PC-9 (cell line): ENCODE results near the gene SH3GL1.

Experiments used
- CTCF ChIP-seq: fragments of 200-600 bp; sonication (generic); conservative IDR thresholded peaks from 2 replicates; pipeline ENCODE4 v1.6.1; 2017; ENCODE audit warnings: mixed run types, antibody characterized with exemption, mild to moderate bottlenecking, moderate library complexity
- EZH2 ChIP-seq: fragments of 200-600 bp; sonication (generic); IDR thresholded peaks from 2 replicates; pipeline ENCODE4 v1.8.0; 2017; ENCODE audit warnings: antibody characterized with exemption, low read depth

GRCh38 chr19:4423416-4424126 is 23.2 kb upstream of the SH3GL1 start:
- TF ChIP-seq CTCF (no peak), EZH2 (no peak)
